Astrocyte (in vitro differentiated cells and primary cell): ENCODE measurements around the gene P4HB. TPM values are rescaled to one million over a fixed set of nuclear protein-coding genes. Genes with fewer than 3 reads are reported as not detected.

ENCODE experiments used
- DNase-seq: peaks from one replicate; pipeline ENCODE4 v3.0.0-alpha.2; 2010; ENCODE audit warnings: low read depth
- FAIRE-seq: peaks from 2 replicates; lab custom pipeline; 2011; peaks lifted over from hg19 to GRCh38; lab: Jason Lieb, UNC
- H2AFZ ChIP-seq: 2 replicates; pipeline ENCODE4 v1.6.0; 2012; ENCODE audit warnings: low read depth, low read length, inconsistent platforms
- H3K27ac ChIP-seq: 2 replicates; pipeline ENCODE4 v1.5.1; 2011; ENCODE audit warnings: low read depth, low read length, inconsistent platforms
- H3K27me3 ChIP-seq: 2 replicates; pipeline ENCODE4 v1.6.0; 2011; ENCODE audit warnings: low read length, inconsistent platforms; ENCODE audit not compliant: insufficient read depth
- H3K36me3 ChIP-seq: 2 replicates; pipeline ENCODE4 v1.5.1; 2011; ENCODE audit warnings: low read length, inconsistent platforms; ENCODE audit not compliant: insufficient read depth
- H3K4me1 ChIP-seq: 2 replicates; pipeline ENCODE4 v1.5.1; 2011; ENCODE audit warnings: low read length, inconsistent platforms; ENCODE audit not compliant: insufficient read depth
- H3K4me2 ChIP-seq: 2 replicates; pipeline ENCODE4 v1.6.0; 2012; ENCODE audit warnings: low read length, inconsistent platforms
- H3K4me3 ChIP-seq: 2 replicates; pipeline ENCODE4 v1.5.1; 2011; ENCODE audit warnings: low read depth, mild to moderate bottlenecking, low read length, inconsistent platforms; ENCODE audit not compliant: insufficient read depth
- H3K79me2 ChIP-seq: 2 replicates; pipeline ENCODE4 v1.6.0; 2012; ENCODE audit warnings: mild to moderate bottlenecking, low read length, inconsistent platforms; ENCODE audit not compliant: insufficient read depth
- H3K9ac ChIP-seq: 2 replicates; pipeline ENCODE4 v1.6.0; 2012; ENCODE audit warnings: mild to moderate bottlenecking, low read length, inconsistent platforms
- H3K9me3 ChIP-seq: 2 replicates; pipeline ENCODE4 v1.5.1; 2012; ENCODE audit warnings: low read depth, mild to moderate bottlenecking, low read length, inconsistent platforms; ENCODE audit not compliant: insufficient read depth
- H4K20me1 ChIP-seq: 2 replicates; pipeline ENCODE4 v1.6.0; 2012; ENCODE audit warnings: low read length, inconsistent platforms; ENCODE audit not compliant: insufficient read depth
- H3K27ac Mint-ChIP-seq: one replicate; pipeline ENCODE4 v1.8.0; 2021; ENCODE audit warnings: mild to moderate bottlenecking, mixed read lengths; ENCODE audit not compliant: unreplicated experiment
- H3K27me3 Mint-ChIP-seq: one replicate; pipeline ENCODE4 v1.8.0; 2021; ENCODE audit warnings: low read depth, mixed read lengths; ENCODE audit not compliant: unreplicated experiment
- H3K36me3 Mint-ChIP-seq: one replicate; pipeline ENCODE4 v1.8.0; 2021; ENCODE audit warnings: low read depth, mixed read lengths; ENCODE audit not compliant: unreplicated experiment
- H3K4me1 Mint-ChIP-seq: one replicate; pipeline ENCODE4 v1.8.0; 2021; ENCODE audit warnings: low read depth, mixed read lengths; ENCODE audit not compliant: unreplicated experiment
- H3K4me3 Mint-ChIP-seq: one replicate; pipeline ENCODE4 v1.8.0; 2021; ENCODE audit warnings: mild to moderate bottlenecking, moderate library complexity, mixed read lengths; ENCODE audit not compliant: unreplicated experiment
- H3K9me3 Mint-ChIP-seq: one replicate; pipeline ENCODE4 v1.8.0; 2021; ENCODE audit warnings: mild to moderate bottlenecking, mixed read lengths; ENCODE audit not compliant: unreplicated experiment
- CTCF ChIP-seq: IDR thresholded peaks from 2 replicates; pipeline ENCODE4 v1.5.1; 2011; ENCODE audit warnings: low read depth, mild to moderate bottlenecking, inconsistent platforms, low read length, moderate library complexity; ENCODE audit not compliant: insufficient read depth
- EZH2 ChIP-seq: IDR thresholded peaks from 2 replicates; pipeline ENCODE4 v1.6.1; 2012; ENCODE audit warnings: mild to moderate bottlenecking, low read length, inconsistent platforms; ENCODE audit not compliant: insufficient read depth
- total RNA-seq: library from RNA; stranded (reverse); gene quantifications from 2 replicates; pipeline ENCODE4 v1.2.1, GENCODE V29; 2021

P4HB gene
- total RNA-seq, 1 donor from 2014 or later, result 1,268 TPM

GRCh38 chr17:81852237-81852636, 8.1 kb downstream of the P4HB start:
- Histone ChIP-seq H3K4me2 (no peak overlapping the region), H3K36me3 (peaks cover 36% of the 10 kb centered on the region), H3K4me1 (peaks cover 2% of the 10 kb centered on the region), H4K20me1 (peaks cover 68% of the 10 kb centered on the region), H2AFZ (no peak overlapping the region), H3K79me2 (peaks cover 66% of the 10 kb centered on the region), H3K9me3 (no peaks in the 10 kb centered on the region), H3K9ac (no peak overlapping the region), H3K27ac (no peak overlapping the region), H3K4me3 (no peak overlapping the region), H3K27me3 (no peaks in the 10 kb centered on the region)
- H3K36me3 Mint-ChIP-seq, result peaks cover 14% of the 10 kb centered on the region
- no peak for TF ChIP-seq EZH2
- no peak for TF ChIP-seq CTCF
- H3K4me3 Mint-ChIP-seq, result no peak overlapping the region
- FAIRE-seq, result no peak
- H3K27ac Mint-ChIP-seq, result no peak overlapping the region
- peaks cover 8% of the 10 kb centered on the region for H3K4me1 Mint-ChIP-seq
- H3K9me3 Mint-ChIP-seq, result no peaks in the 10 kb centered on the region
- DNase-seq, result no peak
- no peaks in the 10 kb centered on the region for H3K27me3 Mint-ChIP-seq

- no peaks in the 10 kb centered on the region for H3K27me3 ChIP-seq
- no peak overlapping the region for H2AFZ ChIP-seq
- H3K79me2 ChIP-seq, result peaks cover 61% of the 10 kb centered on the region
- no peaks in the 10 kb centered on the region for H3K9me3 Mint-ChIP-seq
- H3K27me3 Mint-ChIP-seq, result no peaks in the 10 kb centered on the region
- no peak overlapping the region for H3K4me3 ChIP-seq
- H3K27ac ChIP-seq, result no peak overlapping the region
- H3K4me3 Mint-ChIP-seq, result no peak overlapping the region
- no peak overlapping the region for H3K9ac ChIP-seq
- TF ChIP-seq EZH2, result no peak
- H3K4me1 Mint-ChIP-seq, result peaks cover 7% of the 10 kb centered on the region
- H3K36me3 Mint-ChIP-seq, result peaks cover 15% of the 10 kb centered on the region
- H3K9me3 ChIP-seq, result no peaks in the 10 kb centered on the region
- H4K20me1 ChIP-seq, result peaks cover 68% of the 10 kb centered on the region
- no peak overlapping the region for H3K4me2 ChIP-seq
- no peak overlapping the region for H3K27ac Mint-ChIP-seq
- no peaks in the 10 kb centered on the region for H3K4me1 ChIP-seq
- DNase-seq, result no peak
- peaks cover 42% of the 10 kb centered on the region for H3K36me3 ChIP-seq
- FAIRE-seq, result no peak
These were observed 8.9 kb downstream of the P4HB start for GRCh38 chr17:81851423-81851822.

- peaks cover 66% of the 10 kb centered on the region for H4K20me1 ChIP-seq
- DNase-seq (no peak), FAIRE-seq (no peak)
- Mint-ChIP-seq H3K9me3 (no peaks in the 10 kb centered on the region), H3K27me3 (no peaks in the 10 kb centered on the region), H3K4me3 (no peak overlapping the region), H3K36me3 (peaks cover 13% of the 10 kb centered on the region), H3K27ac (no peak overlapping the region), H3K4me1 (no peaks in the 10 kb centered on the region)
- no peaks in the 10 kb centered on the region for H3K9me3 ChIP-seq
- H3K9ac ChIP-seq, result no peak overlapping the region
- H2AFZ ChIP-seq, result no peak overlapping the region
- H3K4me2 ChIP-seq, result no peak overlapping the region
- TF ChIP-seq CTCF (no peak), EZH2 (no peak)
- H3K27ac ChIP-seq, result no peak overlapping the region
- no peaks in the 10 kb centered on the region for H3K4me1 ChIP-seq
- H3K27me3 ChIP-seq, result no peaks in the 10 kb centered on the region
- H3K36me3 ChIP-seq, result peaks cover 51% of the 10 kb centered on the region
- no peak overlapping the region for H3K4me3 ChIP-seq
- H3K79me2 ChIP-seq, result peaks cover 42% of the 10 kb centered on the region
These were observed 10.9 kb downstream of the P4HB start for GRCh38 chr17:81849457-81849856.
